GM19035 (cell line): ENCODE measurements around the gene NMT1.

ENCODE experiments used
- ATAC-seq: cut with Tn5 transposase; IDR thresholded peaks from one replicate; pipeline ENCODE4 v1.9.1; 2021; ENCODE audit not compliant: unreplicated experiment

NMT1 gene

GRCh38 chr17:45060797-45061605 is at the start of gene NMT1:
Gene NMT1 (plus strand): TSS chr17:45061317. CDS start chr17:45061330, 13 bp downstream.
- ATAC-seq, result peak; percentile 89

GRCh38 chr17:45011767-45012166 is 49.4 kb upstream of the NMT1 start:
- no peak for ATAC-seq

- no peak for ATAC-seq
Measured at GRCh38 chr17:45013021-45013997, 47.8 kb upstream of the NMT1 start.

GRCh38 chr17:45016237-45016636 is 44.9 kb upstream of the NMT1 start:
- no peak for ATAC-seq

GRCh38 chr17:45016823-45017222 is 44.3 kb upstream of the NMT1 start:
- no peak for ATAC-seq

- ATAC-seq, result no peak
Measured at GRCh38 chr17:45018514-45018847, 42.6 kb upstream of the NMT1 start.

- ATAC-seq, result peak; percentile 46
Measured at GRCh38 chr17:45018848-45019711, 42.0 kb upstream of the NMT1 start.

GRCh38 chr17:45020354-45021138 is 40.6 kb upstream of the NMT1 start:
- no peak for ATAC-seq

GRCh38 chr17:45021607-45022287 is 39.4 kb upstream of the NMT1 start:
- ATAC-seq, result no peak

- no peak for ATAC-seq
Measured at GRCh38 chr17:45022288-45022648, 38.8 kb upstream of the NMT1 start.

- ATAC-seq, result no peak
Measured at GRCh38 chr17:45022655-45023339, 38.3 kb upstream of the NMT1 start.

- ATAC-seq, result no peak
Measured at GRCh38 chr17:45029096-45029495, 32.0 kb upstream of the NMT1 start.

- no peak for ATAC-seq
Measured at GRCh38 chr17:45029758-45030423, 31.2 kb upstream of the NMT1 start.

- ATAC-seq, result no peak
Measured at GRCh38 chr17:45030733-45031132, 30.4 kb upstream of the NMT1 start.

- no peak for ATAC-seq
Measured at GRCh38 chr17:45031231-45032173, 29.6 kb upstream of the NMT1 start.

GRCh38 chr17:45032174-45032541 is 29.0 kb upstream of the NMT1 start:
- no peak for ATAC-seq

GRCh38 chr17:45034599-45034998 is 26.5 kb upstream of the NMT1 start:
- no peak for ATAC-seq

GRCh38 chr17:45035848-45036247 is 25.3 kb upstream of the NMT1 start:
- ATAC-seq, result no peak
